Spleen (tissue), 7 donors: Measurements from ENCODE around the gene MICAL2.

Experiments
- CTCF ChIP-seq, 11 experiments: fragments of 200-600 bp in 7 of 11; fragments of 450-650 bp in 4 of 11; sonication (generic) in 4 of 11; IDR thresholded peaks in 8 of 11; conservative IDR thresholded peaks in 3 of 11; 1 replicate in 7 of 11; 2 replicates in 4 of 11; pipeline versions ENCODE4 v1.4.0 to v1.8.0; 2016 to 2021; ENCODE audit warnings: antibody characterized with exemption in 11 of 11, inconsistent platforms in 4 of 11, mild to moderate bottlenecking in 1 of 11
- POLR2A ChIP-seq, 3 donors: fragments of 450-650 bp; IDR thresholded peaks; one replicate each; pipeline ENCODE4 v1.5.1; 2017; ENCODE audit warnings: antibody characterized with exemption in 3 of 3, mild to moderate bottlenecking in 1 of 3
- donor health status: DM: no; HTN: no; CAD: no; lungs with moderate emphysema.
- donor health status: DM: no; HTN: no; CAD: no.
- donor health status: DM: no; HTN: no; CAD: no.

DNA sequence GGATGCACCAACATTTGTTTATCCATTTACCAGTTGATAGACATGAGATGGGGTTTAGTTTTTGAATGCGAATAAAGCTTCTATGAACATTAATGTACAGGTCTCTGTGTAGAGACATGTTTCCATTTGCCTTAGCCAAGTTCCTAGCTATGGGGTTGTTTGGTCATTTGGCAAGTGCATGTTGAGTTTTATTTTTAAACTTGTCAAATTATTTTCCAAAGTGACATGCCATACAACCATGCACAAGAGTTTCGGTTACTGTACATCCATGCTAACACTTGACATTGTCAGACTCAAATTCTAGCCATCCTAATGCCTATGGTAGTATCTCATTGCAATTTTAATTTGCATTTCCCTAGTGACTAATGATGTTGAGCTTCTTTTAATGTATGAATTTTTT, 196.4 kb downstream of the MICAL2 start:
- TF ChIP-seq CTCF (IDR thresholded peaks at IDR 0.05 in 8 of 11, conservative IDR thresholded peaks at IDR 0.05 in 3 of 11) (no peak), POLR2A (IDR thresholded peaks at IDR 0.05) (no peak)
